BJ (cell line): ENCODE measurements around the gene AZU1. TPM values are rescaled to one million over a fixed set of nuclear protein-coding genes. Genes with fewer than 3 reads are reported as not detected.

ENCODE experiments used
- CTCF ChIA-PET: fragments of 350-600 bp; formaldehyde crosslinking; extraction: SDS; loops from one replicate; lab custom pipeline; 2021; ENCODE audit warnings: antibody characterized with exemption, inconsistent platforms; lab: Yijun Ruan, JAX
- POLR2A ChIA-PET: fragments of 300-600 bp; sonication (Branson Sonifier 250); formaldehyde crosslinking; extraction: SDS; loops from one replicate; lab custom pipeline; 2021; ENCODE audit warnings: antibody characterized with exemption; lab: Charles Lee
- DNase-seq: peaks from one replicate; pipeline ENCODE4 v3.0.0-alpha.2; 2011; ENCODE audit warnings: low read depth
- H3K27me3 ChIP-seq: 2 replicates; pipeline ENCODE4 v1.6.0; 2011; ENCODE audit warnings: low read length; ENCODE audit not compliant: control insufficient read depth, insufficient read depth
- H3K36me3 ChIP-seq: 2 replicates; pipeline ENCODE4 v1.5.1; 2011; ENCODE audit warnings: low read length; ENCODE audit not compliant: control insufficient read depth, insufficient read depth
- H3K4me3 ChIP-seq: 2 replicates; pipeline ENCODE4 v1.5.1; 2011; ENCODE audit warnings: low read depth, mild to moderate bottlenecking, control low read depth, low read length
- CTCF ChIP-seq: IDR thresholded peaks from 2 replicates; pipeline ENCODE4 v1.5.1; 2011; ENCODE audit warnings: low read depth, mild to moderate bottlenecking, control low read depth, inconsistent platforms, low read length, moderate library complexity; ENCODE audit not compliant: insufficient read depth
- polyA plus RNA-seq: library from polyadenylated mRNA; depleted of rRNA; stranded (reverse); fragments of >200 nt; gene quantifications from 2 replicates; pipeline ENCODE4 v1.2.3, GENCODE V29; 2011

Gene AZU1
- polyA plus RNA-seq, 1 experiment = 0.07 TPM

GRCh38 chr19:858284-858683 lies 30.6 kb downstream of the AZU1 start:
- H3K36me3 ChIP-seq = no peaks in the 10 kb centered on the region
- no peaks in the 10 kb centered on the region for H3K27me3 ChIP-seq
- ChIA-PET POLR2A (no interaction called here), CTCF (interaction anchor here (0.6 to 1.5 kb wide), 5 partner anchors 9 to 143 kb away, joined by 3 to 4 read pairs (median 3); no protein-coding TSS in a partner anchor)
- no peak for DNase-seq
- no peak overlapping the region for H3K4me3 ChIP-seq
- no peak for TF ChIP-seq CTCF

- TF ChIP-seq CTCF = no peak
- DNase-seq = no peak
- POLR2A ChIA-PET = no interaction called here
- Histone ChIP-seq H3K4me3 (peak within 1 kb of the TSS; percentile 44), H3K36me3 (no peaks in the 10 kb centered on the region), H3K27me3 (no peaks in the 10 kb centered on the region)
- CTCF ChIA-PET = interaction anchor here (0.6 to 1.8 kb wide), 9 partner anchors 8 to 142 kb away, joined by 3 to 5 read pairs (median 3); no protein-coding TSS in a partner anchor
These were observed 31.5 kb downstream of the AZU1 start, which contains the start of gene CFD for GRCh38 chr19:858868-859843. CFD (plus strand) TSS chr19:859664; CDS start chr19:859690, 26 bp downstream.

- CTCF ChIA-PET = interaction anchor here (0.6 to 1.3 kb wide), 2 partner anchors 91 to 233 kb away, joined by 3 read pairs; no protein-coding TSS in a partner anchor
- Histone ChIP-seq H3K36me3 (no peaks in the 10 kb centered on the region), H3K4me3 (no peak overlapping the region; the same call in 1 of the 2 replicates), H3K27me3 (no peaks in the 10 kb centered on the region)
- no peak for TF ChIP-seq CTCF
- POLR2A ChIA-PET = no interaction called here
- no peak for DNase-seq
These were observed 33.6 kb downstream of the AZU1 start for GRCh38 chr19:861141-861755.

- ChIA-PET CTCF (interaction anchor here (0.6 to 2.4 kb wide), 5 partner anchors 32 to 233 kb away, joined by 3 to 12 read pairs (median 5); partner anchors contain the start of genes RNU6-9 and WDR18), POLR2A (no interaction called here)
- TF ChIP-seq CTCF = peak; percentile 28; the same call in 1 of the 2 replicates
- no peak for DNase-seq
- H3K27me3 ChIP-seq = no peaks in the 10 kb centered on the region
- H3K36me3 ChIP-seq = no peaks in the 10 kb centered on the region; the same call in 1 of the 2 replicates
- no peak overlapping the region for H3K4me3 ChIP-seq
These were observed 34.3 kb downstream of the AZU1 start for GRCh38 chr19:861756-862580.
